GM21367 (cell line): Measurements from ENCODE around the gene GNAT2.

ENCODE experiments used
- ATAC-seq: cut with Tn5 transposase; IDR thresholded peaks from one replicate; pipeline ENCODE4 v1.9.1; 2021; ENCODE audit not compliant: unreplicated experiment

The GNAT2 gene

GRCh38 chr1:109613361-109614147 lies 5.9 kb downstream of the GNAT2 start:
- ATAC-seq, result no peak

- ATAC-seq, result no peak
These were observed 8.0 kb downstream of the GNAT2 start for GRCh38 chr1:109611308-109611990.

- no peak for ATAC-seq
These were observed 8.7 kb downstream of the GNAT2 start for GRCh38 chr1:109610609-109611307.

- no peak for ATAC-seq
These were observed 9.5 kb downstream of the GNAT2 start for GRCh38 chr1:109609881-109610280.

DNA sequence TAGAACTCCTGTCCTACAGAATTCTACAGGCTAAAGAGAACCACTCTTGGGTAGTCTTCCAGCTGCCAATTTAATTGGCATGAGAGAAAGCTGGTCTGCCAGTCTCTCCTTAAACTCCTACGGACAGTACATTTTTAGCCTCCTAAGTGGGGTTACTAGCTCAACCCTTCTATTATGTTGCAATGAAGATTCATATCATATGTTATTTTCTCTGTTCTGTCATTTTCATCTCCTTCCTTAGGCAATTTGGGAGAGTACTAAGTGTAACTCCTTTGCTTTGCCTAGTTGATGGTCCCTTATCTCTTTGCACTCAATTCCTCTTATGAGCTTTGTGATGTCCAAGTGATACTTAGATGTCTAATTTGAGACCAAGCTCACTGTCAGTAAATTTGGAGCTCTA lies 14.0 kb downstream of the GNAT2 start:
- no peak for ATAC-seq

GRCh38 chr1:109603229-109603628 lies 16.2 kb downstream of the GNAT2 start:
- ATAC-seq, result no peak

GRCh38 chr1:109598655-109599054 lies 20.8 kb downstream of the GNAT2 start:
- no peak for ATAC-seq

DNA sequence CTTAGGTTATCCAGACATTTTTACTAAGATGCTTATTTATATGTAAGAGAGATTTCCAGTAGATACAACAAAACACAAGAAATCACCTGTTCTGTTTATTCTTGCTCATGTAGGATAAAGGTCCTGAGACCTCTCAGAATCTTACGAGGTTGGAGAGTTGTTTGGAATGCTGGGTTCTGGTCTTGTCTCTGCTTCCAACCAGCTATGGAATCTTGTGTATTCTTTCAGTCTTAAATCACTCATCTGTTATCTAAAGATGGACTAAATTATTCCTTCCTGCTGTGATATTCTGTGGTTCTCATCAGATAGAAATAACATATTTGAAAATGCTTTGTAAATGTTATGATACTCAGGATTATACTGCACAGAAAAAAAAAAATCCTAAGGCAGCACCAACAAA lies 21.3 kb downstream of the GNAT2 start:
- no peak for ATAC-seq

DNA sequence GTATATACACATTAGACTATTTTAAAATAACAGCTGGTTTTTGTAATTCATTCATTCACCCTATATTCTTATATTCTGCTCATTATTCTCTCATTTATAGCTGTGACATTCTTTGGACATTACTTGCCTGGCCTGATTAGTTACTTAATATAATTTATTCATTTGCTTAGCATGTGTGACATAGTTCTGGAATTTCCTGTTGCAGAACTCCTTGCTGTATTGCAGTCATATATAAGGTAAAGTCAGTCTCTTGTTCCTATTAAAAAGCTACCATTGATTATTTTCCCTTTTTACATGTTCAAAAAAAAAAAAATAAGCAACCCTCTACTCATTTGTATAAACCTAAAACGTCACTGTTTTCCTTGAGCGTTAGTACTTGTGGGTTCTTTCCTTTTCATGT lies 23.9 kb downstream of the GNAT2 start:
- ATAC-seq, result no peak

DNA sequence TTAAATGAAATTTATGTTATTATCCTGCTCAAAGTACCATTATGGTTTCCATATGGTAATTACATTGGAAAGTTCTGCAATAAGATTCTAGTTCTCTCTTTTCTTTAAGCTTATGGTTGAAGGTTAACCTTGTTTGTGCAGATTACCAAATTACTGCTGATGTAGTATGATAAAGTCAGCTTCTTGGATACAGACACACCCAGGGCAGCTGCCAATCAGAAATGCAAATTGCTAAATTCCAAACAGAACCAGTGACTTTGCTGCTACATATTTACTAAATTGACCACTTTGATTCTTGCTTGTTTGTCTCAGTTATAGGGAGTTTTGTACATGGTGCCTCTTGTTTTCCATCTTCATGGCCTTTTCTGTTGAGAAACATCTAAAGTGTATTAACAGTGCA lies 26.5 kb downstream of the GNAT2 start:
- no peak for ATAC-seq

DNA sequence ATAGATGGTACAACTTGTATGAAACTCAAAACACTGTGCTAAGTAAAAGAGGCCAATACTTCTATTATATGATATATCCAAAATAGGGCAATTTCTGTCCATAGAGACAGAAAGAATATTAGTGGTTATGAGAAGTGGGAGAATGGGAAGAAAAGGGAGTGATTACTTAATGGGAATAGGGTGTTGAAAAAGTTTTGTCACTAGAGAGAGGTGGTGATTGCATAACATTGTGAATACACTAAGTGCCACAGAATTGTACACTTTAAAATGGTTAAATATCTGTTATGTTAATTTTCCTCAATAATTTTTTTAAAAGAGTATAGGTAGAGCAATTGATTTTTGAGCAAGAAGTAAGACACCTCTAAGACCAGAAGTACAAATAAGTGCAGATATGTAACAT lies 29.7 kb downstream of the GNAT2 start:
- no peak for ATAC-seq

DNA sequence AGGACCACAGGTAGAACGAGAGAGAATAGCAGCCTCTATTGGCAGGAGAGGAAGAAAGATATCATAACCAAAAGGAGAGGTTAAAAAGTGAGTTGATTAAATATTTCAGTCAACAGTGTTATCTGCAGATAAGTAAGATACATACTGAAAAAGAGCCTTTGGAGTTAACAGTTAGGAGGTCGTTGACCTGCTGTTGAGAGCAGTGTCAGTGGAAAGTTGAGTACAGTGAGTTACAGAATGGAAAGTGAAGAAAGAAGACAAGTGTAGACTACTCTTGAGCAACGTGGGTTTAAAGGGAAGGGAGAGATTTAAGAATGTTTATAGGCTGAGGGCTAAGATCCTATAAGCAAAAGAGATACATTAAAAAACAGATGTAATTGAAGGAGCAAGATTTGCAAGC lies 30.2 kb downstream of the GNAT2 start:
- ATAC-seq, result no peak

- no peak for ATAC-seq
These were observed 33.4 kb downstream of the GNAT2 start for GRCh38 chr1:109586055-109586454.

- no peak for ATAC-seq
These were observed 34.6 kb downstream of the GNAT2 start for GRCh38 chr1:109584766-109585165.

DNA sequence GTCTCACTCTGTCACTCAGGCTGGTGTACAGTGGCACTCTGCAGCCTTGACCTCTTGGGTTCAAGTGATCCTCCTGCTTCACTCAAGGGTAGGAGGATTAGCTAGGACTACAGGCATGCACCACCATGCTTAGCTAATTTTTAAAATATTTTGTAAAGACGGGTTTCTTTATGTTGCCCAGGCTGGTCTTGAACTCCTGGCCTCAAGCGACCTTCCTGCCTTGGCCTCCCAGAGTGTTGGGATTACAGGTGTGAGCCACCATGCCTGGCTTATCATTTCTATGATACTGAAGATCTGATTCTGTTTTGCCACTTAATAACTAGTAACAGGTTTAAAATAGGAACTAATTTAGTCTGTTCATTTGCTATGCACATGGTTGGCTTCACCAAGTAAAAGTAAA lies 37.4 kb downstream of the GNAT2 start:
- no peak for ATAC-seq

DNA sequence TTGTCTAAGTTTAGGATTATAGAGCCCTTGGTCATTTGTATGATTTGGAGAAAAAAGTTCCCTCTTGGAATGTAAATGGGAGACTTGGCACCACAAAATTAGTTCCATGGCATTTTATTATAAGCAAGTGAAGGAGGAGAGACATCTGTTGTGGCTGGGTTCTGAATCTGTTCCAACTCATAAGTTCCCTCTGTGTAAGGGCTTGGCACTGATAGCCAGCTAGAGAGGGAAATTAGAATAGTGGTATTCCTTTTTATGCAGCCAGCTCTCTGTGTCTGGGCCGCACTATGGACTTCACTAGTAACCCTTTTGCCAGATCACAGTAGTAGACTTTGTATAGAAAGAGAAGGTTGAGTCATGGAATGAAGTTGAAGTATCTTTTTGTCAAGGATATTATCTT lies 39.9 kb downstream of the GNAT2 start:
- no peak for ATAC-seq

- no peak for ATAC-seq
These were observed 40.4 kb downstream of the GNAT2 start for GRCh38 chr1:109578947-109579443.

DNA sequence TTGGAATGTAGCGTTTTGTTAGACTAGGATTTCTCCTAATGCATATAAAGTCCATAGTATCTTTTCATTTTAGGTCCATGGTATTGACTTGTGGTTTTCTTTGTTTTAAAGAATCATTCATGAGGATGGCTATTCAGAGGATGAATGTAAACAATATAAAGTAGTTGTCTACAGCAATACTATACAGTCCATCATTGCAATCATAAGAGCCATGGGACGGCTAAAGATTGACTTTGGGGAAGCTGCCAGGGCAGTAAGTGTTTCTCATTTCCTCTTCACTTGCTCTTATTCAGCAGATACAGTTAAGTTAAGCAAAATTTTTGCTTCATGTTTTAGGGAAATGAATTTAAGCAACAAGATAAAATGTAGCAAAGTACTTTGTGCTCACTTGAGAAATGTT lies 45.6 kb downstream of the GNAT2 start:
- no peak for ATAC-seq

GRCh38 chr1:109570414-109570813 lies 49.0 kb downstream of the GNAT2 start:
- no peak for ATAC-seq

- no peak for ATAC-seq
These were observed 50.1 kb downstream of the GNAT2 start for GRCh38 chr1:109569323-109569722.

DNA sequence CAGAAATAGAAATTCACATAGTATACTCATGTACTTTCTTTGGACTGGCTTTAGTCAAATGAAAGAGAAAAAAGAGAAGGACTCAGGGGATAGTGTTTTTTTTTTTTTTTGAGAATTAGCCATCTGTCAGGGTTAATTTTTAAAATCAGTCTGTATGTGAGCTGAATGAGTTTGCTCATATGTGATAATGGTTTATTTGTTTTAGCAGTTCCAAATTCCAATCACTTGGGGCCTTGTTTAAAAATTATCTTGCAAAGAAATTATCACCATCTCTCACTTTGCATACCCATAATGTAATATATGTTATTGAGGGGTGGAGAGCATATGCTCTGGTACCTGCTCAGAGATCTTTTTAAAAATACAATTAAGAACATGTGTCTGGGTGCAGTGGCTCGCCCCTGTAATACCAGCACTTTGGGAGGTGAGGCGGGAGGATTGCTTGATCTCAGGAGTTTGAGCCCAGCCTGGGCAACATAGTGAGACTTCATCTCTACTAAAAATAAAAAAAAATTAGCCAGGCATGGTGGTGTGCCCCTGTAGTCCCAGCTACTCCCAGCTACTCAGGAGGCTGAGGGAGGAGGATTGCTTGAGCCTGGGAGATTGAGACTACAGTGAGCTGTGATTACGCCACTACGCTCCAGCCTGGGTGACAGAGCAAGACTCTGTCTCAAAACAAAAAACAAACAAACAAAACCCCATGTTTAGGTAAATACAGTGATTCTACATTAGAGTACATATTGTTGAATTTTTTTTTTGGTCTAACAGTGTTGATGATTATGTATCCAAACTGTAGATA lies 51.3 kb downstream of the GNAT2 start:
- no peak for ATAC-seq
